DND-41 (cell line): ENCODE data around the gene PKHD1.

Experiments
- ATAC-seq: fragments of 200-7000 bp; cut with Tn5 transposase; 3 replicates; pipeline ENCODE4 v1.9.1; 2021; ENCODE audit warnings: low read depth; ENCODE audit not compliant: insufficient read depth
- DNase-seq: peaks from one replicate; pipeline ENCODE4 v3.0.0-alpha.2; 2020
- H2AFZ ChIP-seq: 2 replicates; pipeline ENCODE4 v1.6.0; 2012; ENCODE audit warnings: low read depth, low read length
- H3K27ac ChIP-seq: 2 replicates; pipeline ENCODE4 v1.5.1; 2012; ENCODE audit warnings: low read length, inconsistent platforms
- H3K27me3 ChIP-seq: fragments of 200-600 bp; sonication (generic); 2 replicates; pipeline ENCODE4 v1.6.0; 2012; ENCODE audit warnings: low read length, mild to moderate bottlenecking, inconsistent platforms; ENCODE audit not compliant: insufficient read depth, poor library complexity
- H3K36me3 ChIP-seq: 2 replicates; pipeline ENCODE4 v1.5.1; 2012; ENCODE audit warnings: low read length, inconsistent platforms; ENCODE audit not compliant: insufficient read depth
- H3K4me1 ChIP-seq: 2 replicates; pipeline ENCODE4 v1.5.1; 2012; ENCODE audit warnings: mild to moderate bottlenecking, low read length; ENCODE audit not compliant: insufficient read depth
- H3K4me2 ChIP-seq: 2 replicates; pipeline ENCODE4 v1.6.0; 2012; ENCODE audit warnings: mild to moderate bottlenecking, moderate library complexity, low read length, inconsistent platforms; ENCODE audit not compliant: insufficient read depth
- H3K4me3 ChIP-seq, 2 experiments: fragments of 200-600 bp in 1 of 2; shearing (Covaris generic) in 1 of 2; 2 replicates each; pipeline ENCODE4 v1.5.1; 2012 to 2016; ENCODE audit warnings: inconsistent platforms in 2 of 2, low read length in 2 of 2, mild to moderate bottlenecking in 2 of 2, low read depth in 1 of 2, moderate library complexity in 1 of 2
- H3K79me2 ChIP-seq: 2 replicates; pipeline ENCODE4 v1.6.0; 2012; ENCODE audit warnings: low read length, inconsistent platforms; ENCODE audit not compliant: insufficient read depth
- H3K9ac ChIP-seq: 2 replicates; pipeline ENCODE4 v1.6.0; 2012; ENCODE audit warnings: low read depth, mild to moderate bottlenecking, inconsistent platforms, low read length, moderate library complexity
- H3K9me3 ChIP-seq: 2 replicates; pipeline ENCODE4 v1.5.1; 2012; ENCODE audit warnings: low read length, moderate library complexity, mild to moderate bottlenecking, inconsistent platforms; ENCODE audit not compliant: insufficient read depth, severe bottlenecking
- H4K20me1 ChIP-seq: 2 replicates; pipeline ENCODE4 v1.6.0; 2012; ENCODE audit warnings: low read length; ENCODE audit not compliant: insufficient read depth
- CTCF ChIP-seq: IDR thresholded peaks from 2 replicates; pipeline ENCODE4 v1.5.1; 2012; ENCODE audit warnings: borderline replicate concordance, low read length, moderate library complexity, mild to moderate bottlenecking; ENCODE audit not compliant: poor library complexity, severe bottlenecking; ENCODE audit errors: extremely low read depth
- EZH2 ChIP-seq: IDR thresholded peaks from 3 replicates; pipeline ENCODE4 v1.6.1; 2012; ENCODE audit warnings: borderline replicate concordance, low read depth, mild to moderate bottlenecking, moderate library complexity, low read length, inconsistent platforms; ENCODE audit not compliant: severe bottlenecking

PKHD1 gene

GRCh38 chr6:51678274-51678673, 409.1 kb downstream of the PKHD1 start:
- Histone ChIP-seq H3K4me1 (peaks cover 8% of the 10 kb centered on the region), H3K27me3 (no peaks in the 10 kb centered on the region), H3K9ac (no peak overlapping the region), H4K20me1 (no peaks in the 10 kb centered on the region), H3K36me3 (no peaks in the 10 kb centered on the region), H3K79me2 (no peaks in the 10 kb centered on the region), H3K27ac (no peak overlapping the region), H3K4me2 (no peak overlapping the region), H3K4me3 (no peak overlapping the region), H3K9me3 (no peaks in the 10 kb centered on the region), H2AFZ (no peak overlapping the region)
- no peak for TF ChIP-seq CTCF
- no peak for TF ChIP-seq EZH2
- DNase-seq = no peak
- ATAC-seq = no peak

GRCh38 chr6:51675922-51676275, 411.5 kb downstream of the PKHD1 start:
- Histone ChIP-seq H3K27me3 (no peaks in the 10 kb centered on the region), H3K27ac (no peak overlapping the region), H3K79me2 (no peaks in the 10 kb centered on the region), H3K36me3 (no peaks in the 10 kb centered on the region), H3K9me3 (no peaks in the 10 kb centered on the region), H3K9ac (no peak overlapping the region), H4K20me1 (no peaks in the 10 kb centered on the region), H2AFZ (no peak overlapping the region), H3K4me3 (no peak overlapping the region), H3K4me2 (no peak overlapping the region), H3K4me1 (peaks cover 8% of the 10 kb centered on the region)
- TF ChIP-seq EZH2 (no peak), CTCF (no peak)
- no peak for ATAC-seq
- no peak for DNase-seq

- ATAC-seq (no peak), DNase-seq (no peak)
- Histone ChIP-seq H3K27ac (no peak overlapping the region), H2AFZ (no peak overlapping the region; the same call in 1 of the 2 replicates), H3K36me3 (no peaks in the 10 kb centered on the region), H3K4me3 (no peak overlapping the region), H4K20me1 (no peaks in the 10 kb centered on the region), H3K9me3 (no peaks in the 10 kb centered on the region), H3K79me2 (no peaks in the 10 kb centered on the region), H3K9ac (no peak overlapping the region), H3K27me3 (no peaks in the 10 kb centered on the region), H3K4me2 (no peak overlapping the region), H3K4me1 (peaks cover 8% of the 10 kb centered on the region)
- TF ChIP-seq CTCF = no peak
Measured at GRCh38 chr6:51675020-51675921, 412.1 kb downstream of the PKHD1 start.
